ENCODE measurements around the gene ARID5B. TPM values are rescaled to one million over a fixed set of nuclear protein-coding genes. Genes with fewer than 3 reads are reported as not detected.

The ARID5B gene
- total RNA-seq, 1 experiment from 2014 or later, result 0.04 TPM

DNA sequence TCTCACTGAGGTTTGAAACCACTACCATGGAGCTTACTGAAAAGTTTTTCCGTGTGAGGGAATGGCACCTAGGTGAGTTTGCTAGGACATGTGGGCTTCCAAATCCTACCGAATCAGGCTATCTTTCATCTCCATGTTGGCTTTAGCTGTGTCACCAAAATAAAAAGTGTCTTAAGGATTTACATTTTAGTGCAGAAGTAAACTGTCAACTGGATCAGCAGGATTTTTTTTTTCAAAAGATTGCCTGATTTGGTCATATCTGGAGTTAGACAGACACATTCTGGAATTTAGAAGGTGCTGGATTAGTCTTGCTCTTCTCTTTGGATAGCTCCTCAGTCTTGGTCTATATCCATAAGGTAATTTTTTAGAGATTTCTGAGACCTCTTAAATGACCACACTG, 5.5 kb downstream of the ARID5B start:
- H3K79me2 ChIP-seq (ENCODE audit: insufficient read depth, low read length), result no peaks in the 10 kb centered on the region
- no peak overlapping the region for H3K9ac ChIP-seq (ENCODE audit: extremely low read depth, insufficient read length, low read length)
- H3K4me1 ChIP-seq (ENCODE audit: insufficient read depth, low read length), result no peaks in the 10 kb centered on the region
- H3T11ph ChIP-seq (ENCODE audit: low read length), result no peak overlapping the region
- H2BK15ac ChIP-seq (ENCODE audit: low read depth, low read length), result no peak overlapping the region
- H3K27me3 Mint-ChIP-seq (ENCODE audit: low read depth), result peaks cover 22% of the 10 kb centered on the region
- no peak overlapping the region for H3K14ac ChIP-seq (ENCODE audit: insufficient read depth, low read length)
- no peak overlapping the region for H4K5ac ChIP-seq (ENCODE audit: insufficient read length, low read depth, low read length)
- no peak overlapping the region for H2BK20ac ChIP-seq (ENCODE audit: low read depth, low read length, poor library complexity, severe bottlenecking)
- TF ChIP-seq, protein P1, sequence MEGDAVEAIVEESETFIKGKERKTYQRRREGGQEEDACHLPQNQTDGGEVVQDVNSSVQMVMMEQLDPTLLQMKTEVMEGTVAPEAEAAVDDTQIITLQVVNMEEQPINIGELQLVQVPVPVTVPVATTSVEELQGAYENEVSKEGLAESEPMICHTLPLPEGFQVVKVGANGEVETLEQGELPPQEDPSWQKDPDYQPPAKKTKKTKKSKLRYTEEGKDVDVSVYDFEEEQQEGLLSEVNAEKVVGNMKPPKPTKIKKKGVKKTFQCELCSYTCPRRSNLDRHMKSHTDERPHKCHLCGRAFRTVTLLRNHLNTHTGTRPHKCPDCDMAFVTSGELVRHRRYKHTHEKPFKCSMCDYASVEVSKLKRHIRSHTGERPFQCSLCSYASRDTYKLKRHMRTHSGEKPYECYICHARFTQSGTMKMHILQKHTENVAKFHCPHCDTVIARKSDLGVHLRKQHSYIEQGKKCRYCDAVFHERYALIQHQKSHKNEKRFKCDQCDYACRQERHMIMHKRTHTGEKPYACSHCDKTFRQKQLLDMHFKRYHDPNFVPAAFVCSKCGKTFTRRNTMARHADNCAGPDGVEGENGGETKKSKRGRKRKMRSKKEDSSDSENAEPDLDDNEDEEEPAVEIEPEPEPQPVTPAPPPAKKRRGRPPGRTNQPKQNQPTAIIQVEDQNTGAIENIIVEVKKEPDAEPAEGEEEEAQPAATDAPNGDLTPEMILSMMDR (conservative IDR thresholded peaks at IDR 0.05), result no peak
- H4K91ac ChIP-seq (ENCODE audit: insufficient read length, low read depth, low read length), result no peak overlapping the region
- H2AFZ ChIP-seq (ENCODE audit: low read length), result no peak overlapping the region
- H3K79me1 ChIP-seq (ENCODE audit: insufficient read depth, low read depth, low read length, poor library complexity, severe bottlenecking), result no peaks in the 10 kb centered on the region
- H3K27me3 ChIP-seq (ENCODE audit: insufficient read depth, low read length), result no peaks in the 10 kb centered on the region
- H3K4me2 ChIP-seq (ENCODE audit: insufficient read depth, insufficient read length, low read length), result no peak overlapping the region
- no CpG with 5 or more reads among the region's 2 CpGs for WGBS (ENCODE audit: extremely low coverage, insufficient read length, low lambda C conversion rate)
- H3K4me3 Mint-ChIP-seq, result no peak overlapping the region
- H2BK5ac ChIP-seq (ENCODE audit: insufficient read length, low read length), result no peak overlapping the region
- no peak overlapping the region for H3K23ac ChIP-seq (ENCODE audit: insufficient read length, low read depth, low read length)
- peaks cover 17% of the 10 kb centered on the region for H3K23me2 ChIP-seq (ENCODE audit: insufficient read length, low read depth, low read length, poor library complexity, severe bottlenecking)
- no peak overlapping the region for H3K27ac ChIP-seq (ENCODE audit: insufficient read length, low read depth, low read length)
- no peak overlapping the region for H2BK120ac ChIP-seq (ENCODE audit: low read depth, low read length, poor library complexity, severe bottlenecking)
- H3K18ac ChIP-seq (ENCODE audit: insufficient read length, low read depth, low read length), result no peak overlapping the region
- no peak overlapping the region for H3K56ac ChIP-seq (ENCODE audit: insufficient read length, low read depth, low read length)
- no peak overlapping the region for H3K27ac Mint-ChIP-seq
- peaks cover 15 to 16% of the 10 kb centered on the region in 2 experiments for H3K4me1 Mint-ChIP-seq
- H2AK5ac ChIP-seq (ENCODE audit: insufficient read length, low read length), result no peak overlapping the region
- H3K9me3 Mint-ChIP-seq, result no peaks in the 10 kb centered on the region; a peak in 1 of 5 replicates
- no peak overlapping the region for H2BK12ac ChIP-seq (ENCODE audit: insufficient read length, low read depth, low read length)
- no peaks in the 10 kb centered on the region; a peak in 1 of 7 replicates for H3K36me3 Mint-ChIP-seq (ENCODE audit: insufficient read depth in 1 of 3, low read depth in 3 of 3)
- H4K8ac ChIP-seq (replicated peaks; ENCODE audit: insufficient read length, low read depth, low read length), result no peak overlapping the region
- no peak overlapping the region for H3K4ac ChIP-seq (ENCODE audit: low read depth, low read length)
- H3K9me3 ChIP-seq (ENCODE audit: control insufficient read depth, low read depth, low read length), result no peaks in the 10 kb centered on the region
- no peaks in the 10 kb centered on the region for H4K20me1 ChIP-seq (ENCODE audit: control insufficient read depth, insufficient read depth, insufficient read length)
- no peak for DNase-seq
